ENCODE measurements around the gene TNKS1BP1.
A peak's percentile ranks its signal among the peaks of the same experiment; 100 is the strongest.

TNKS1BP1 gene

DNA sequence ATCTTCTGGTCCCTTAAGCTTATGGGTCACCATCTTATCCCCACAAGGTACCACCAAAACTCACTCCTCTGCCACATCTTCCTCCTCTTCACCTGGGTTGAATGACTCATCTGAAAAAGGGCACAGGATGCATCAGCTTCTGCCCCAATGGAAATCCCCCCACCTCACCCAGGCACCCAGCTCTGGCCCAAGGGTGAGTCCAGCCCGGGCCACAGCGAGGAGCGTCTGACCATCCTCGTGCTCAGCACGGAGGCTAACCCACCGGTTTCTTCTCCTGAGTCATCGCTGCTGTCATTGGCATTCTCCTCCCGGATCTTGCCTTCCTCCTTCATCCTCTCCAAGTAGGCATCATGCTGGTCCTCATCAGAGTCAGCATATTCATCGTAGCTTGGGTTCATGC, 5.3 kb upstream of the TNKS1BP1 start:
- no peak for DNase-seq (ENCODE audit: low spot score)

DNA sequence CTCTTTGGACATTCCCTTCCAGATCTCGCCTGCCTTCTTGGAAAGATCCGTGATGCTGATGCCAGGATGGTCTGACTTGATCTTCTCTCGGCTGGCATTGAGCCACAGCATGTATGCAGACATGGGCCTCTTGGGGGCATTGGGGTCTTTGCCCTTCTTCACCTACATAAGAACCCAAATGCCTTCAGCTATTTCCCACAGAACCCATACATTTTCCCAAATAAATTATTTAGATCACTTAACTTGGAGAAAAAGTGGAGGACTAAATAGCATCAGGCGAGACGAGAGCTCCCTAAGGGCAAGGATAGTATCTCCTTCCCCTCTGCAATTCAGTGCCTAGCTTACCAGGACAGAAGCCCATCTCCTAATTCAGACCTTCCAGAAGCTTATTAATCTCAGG, 3.0 kb upstream of the TNKS1BP1 start:
- DNase-seq (ENCODE audit: low spot score), result no peak

DNA sequence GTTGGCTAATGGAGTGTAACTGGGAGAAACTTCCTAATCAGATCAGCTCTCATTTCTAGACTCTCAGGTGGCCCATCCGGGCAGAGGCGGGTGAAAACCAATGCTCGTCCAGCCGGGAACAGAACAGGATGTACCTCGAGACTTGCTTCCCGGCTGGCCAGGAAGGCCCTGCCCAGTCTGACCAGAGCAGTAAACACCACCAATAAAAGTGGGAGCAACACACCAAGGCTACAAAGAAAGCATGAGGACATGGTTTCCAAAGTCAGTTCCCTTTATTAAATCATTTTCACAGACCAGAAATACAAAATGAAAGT, 940 bp upstream of the TNKS1BP1 start:
- peak; percentile 96 for DNase-seq (ENCODE audit: low spot score)

DNA sequence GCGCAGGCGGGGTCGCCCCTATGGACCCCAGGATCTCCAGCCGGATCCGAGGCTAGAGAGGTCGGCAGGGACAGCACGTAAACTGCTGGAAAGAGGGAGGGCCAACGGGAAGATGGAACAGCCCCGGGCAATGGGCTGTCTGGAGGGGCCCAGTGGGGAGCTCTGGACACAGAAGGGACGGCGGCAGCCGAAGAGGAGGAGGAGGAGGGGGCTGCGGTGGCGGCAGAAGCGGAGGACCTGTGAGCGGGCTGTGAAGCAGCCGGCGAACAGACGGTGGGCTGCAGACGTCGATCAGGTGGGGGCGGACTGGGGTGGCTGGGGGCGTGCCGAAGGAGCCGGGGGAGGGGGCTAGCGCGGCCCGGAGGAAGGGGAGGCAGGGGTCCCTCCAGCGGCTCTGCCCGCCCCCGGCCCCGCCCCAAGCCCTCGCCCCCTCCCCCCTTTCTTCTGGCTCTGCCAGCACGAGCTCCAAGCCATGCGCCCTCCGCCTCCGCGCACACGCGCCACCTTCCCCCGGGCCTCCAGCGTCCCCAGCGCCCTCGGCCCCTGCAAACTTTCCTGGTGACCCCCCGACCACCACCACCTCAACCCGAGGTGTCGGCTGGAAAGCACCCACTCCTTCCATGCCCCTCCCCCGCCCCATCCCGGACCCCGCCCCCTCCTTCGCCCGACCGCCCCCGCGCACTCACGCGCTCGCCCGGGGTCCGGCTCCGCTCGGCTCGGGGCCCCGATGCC, 432 bp downstream of the TNKS1BP1 start:
- DNase-seq (ENCODE audit: low spot score), result peak; percentile 41

DNA sequence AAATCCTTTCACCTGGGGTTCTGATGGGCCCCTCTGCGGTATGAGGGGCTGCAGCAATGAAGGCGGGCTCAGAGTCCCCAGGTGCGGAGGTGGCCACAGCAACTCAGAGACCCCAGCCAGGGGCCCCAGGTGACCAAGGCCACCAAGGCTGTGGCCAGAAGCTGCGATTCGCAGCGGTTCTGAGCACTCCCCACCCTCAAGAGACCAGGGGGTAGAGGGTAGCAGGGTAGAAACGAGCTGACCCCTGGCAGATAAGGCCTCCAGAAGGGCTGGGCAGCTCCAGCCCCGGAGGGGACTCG, 948 bp downstream of the TNKS1BP1 start:
- no peak for DNase-seq (ENCODE audit: low spot score)

DNA sequence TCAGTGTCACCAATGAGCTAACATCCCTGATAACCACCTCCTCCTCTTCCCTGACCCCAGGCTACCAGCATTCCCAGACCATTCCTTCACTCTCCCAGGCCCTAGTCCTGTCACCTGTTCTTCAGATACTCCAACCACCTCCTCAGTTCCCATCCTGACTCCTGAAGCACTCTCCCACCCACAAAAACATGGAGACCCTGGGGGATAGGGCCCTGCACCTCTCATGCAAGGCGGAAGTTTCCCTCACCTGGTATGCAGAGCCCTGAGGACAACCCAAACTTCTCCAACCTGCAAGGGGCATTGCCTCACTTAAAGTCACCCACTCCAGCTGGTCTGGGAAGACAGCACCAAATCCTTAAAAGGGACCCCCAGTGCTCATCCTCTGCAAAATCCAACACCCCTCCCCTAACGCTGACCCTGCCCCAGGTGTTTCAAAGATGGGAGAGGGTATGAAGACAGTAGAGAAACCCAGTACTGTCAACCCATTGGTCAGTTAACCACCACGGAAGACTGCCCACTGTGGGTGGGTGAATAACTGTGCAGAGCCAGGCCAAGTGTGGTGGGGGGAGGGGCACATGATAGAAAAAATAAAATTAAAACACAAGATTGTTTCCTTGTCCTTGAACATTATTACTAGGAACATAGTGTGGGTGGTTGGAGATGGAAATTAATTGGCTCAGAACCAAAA, 1.4 kb downstream of the TNKS1BP1 start:
- peak; percentile 36 for DNase-seq (ENCODE audit: low spot score)

DNA sequence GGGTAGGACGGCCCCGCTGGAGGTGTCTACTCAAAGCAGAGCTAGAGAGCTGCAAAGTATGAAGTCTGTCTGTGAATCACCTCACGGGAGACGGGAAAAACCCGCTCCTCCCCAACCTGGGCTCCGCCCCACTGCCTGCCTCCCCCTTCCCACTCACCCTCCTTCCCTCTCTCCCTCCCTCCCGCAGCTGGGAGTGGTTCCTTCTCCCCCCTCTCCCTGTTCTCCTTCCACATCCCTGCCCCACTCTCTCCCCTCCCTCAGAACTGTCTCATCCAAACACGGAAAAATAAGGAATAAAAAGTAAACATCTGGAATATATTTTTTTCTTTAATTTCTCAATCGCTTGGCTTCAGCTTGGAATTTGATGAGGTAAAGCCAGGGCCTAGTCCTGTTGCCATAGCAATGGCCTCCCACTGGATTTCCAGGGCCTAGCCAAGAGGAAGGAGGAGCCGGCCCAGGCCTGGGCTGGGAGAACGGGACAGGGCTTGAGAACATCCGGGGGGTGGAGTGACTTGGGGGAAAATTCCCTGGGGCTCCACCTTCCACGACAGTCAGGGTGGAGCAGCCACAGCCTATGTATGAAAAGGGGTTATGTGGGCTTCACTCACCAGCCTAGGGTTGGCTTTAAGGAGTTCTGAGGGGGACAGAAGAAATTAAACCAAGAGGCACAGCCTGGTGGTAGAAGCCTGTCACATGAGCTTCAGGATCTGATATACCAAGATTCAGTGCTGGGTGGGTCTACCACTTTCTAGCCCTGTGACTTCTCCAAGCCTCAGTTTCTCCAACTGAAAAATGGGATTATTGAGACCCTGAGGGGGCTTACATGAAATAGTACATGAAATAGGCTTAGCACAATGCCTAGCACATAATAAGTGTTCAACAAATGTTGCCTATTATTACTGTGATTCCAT, 2.2 kb downstream of the TNKS1BP1 start:
- DNase-seq (ENCODE audit: low spot score), result peak; percentile 97

DNA sequence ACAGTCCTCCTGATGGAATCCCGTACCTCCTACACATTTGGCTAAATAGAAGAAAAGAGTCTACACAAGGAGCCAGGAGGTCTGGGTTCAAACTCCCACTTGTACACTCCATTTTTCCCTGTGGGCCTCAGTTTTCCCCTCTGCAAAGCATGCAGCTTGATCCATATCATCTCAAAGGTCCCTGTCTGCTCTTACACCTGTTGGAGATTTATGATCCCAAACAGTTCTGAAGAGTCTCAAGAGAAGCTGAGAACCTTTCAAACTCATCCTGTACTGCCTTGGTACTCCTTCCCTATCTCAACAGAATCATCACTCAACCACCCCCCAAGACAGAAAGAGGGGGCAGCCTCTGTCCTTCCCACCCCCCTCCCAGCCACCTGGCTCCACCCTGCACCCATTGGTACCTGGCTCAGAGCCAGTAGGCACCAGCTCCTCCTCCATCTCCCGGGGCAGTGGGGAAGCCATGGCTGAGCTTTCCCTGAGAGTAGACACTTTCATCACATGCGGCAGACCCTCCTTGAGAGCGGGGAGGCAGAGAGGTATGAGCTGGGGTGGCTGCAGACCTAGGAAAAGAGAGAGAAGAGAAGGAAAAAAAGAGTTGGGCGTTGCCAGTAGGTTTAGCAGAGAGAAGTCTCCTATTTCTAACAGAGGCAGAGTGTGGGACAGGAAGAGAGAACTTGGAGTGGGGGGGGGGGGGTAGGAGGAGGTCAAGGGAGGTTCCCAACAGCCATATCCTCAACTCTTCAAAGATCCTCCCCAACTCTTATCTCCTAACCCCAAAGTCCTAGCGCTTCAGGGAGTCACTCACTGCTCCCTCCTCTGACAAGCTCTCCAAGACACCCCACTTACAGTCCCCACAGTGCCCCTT, 3.1 kb downstream of the TNKS1BP1 start:
- peak; percentile 53 for DNase-seq (ENCODE audit: low spot score)

DNA sequence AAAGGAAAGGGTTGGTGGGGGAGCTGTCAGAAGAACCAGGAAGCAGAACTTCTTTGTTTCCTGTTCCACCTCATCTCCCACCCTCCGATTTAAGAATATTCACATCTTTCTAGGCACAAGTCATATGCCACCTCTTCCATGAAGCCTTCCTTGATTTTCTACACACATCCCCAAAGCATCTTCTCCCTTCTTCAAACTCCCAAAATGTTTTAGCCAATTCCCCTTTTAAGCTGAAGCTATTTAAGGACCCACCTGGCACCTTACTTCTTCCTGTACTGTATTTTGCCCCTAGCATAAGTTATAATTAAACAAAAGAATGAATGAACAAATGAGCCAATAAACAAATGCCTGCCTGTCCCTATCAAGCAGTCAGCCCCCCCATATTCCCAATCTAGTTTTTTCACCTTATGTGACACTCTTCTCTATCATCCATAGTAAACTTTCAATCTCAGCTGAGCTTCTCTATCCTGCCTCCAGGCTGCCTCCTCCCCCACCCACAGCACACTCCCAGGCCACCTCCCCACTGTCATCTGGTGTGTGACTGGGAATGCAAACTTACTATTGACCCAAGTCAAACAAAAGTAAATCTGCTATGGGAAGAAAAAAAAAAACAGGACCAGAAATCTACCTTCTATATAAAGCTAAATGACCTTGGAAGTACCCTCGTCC, 3.9 kb downstream of the TNKS1BP1 start:
- no peak for DNase-seq (ENCODE audit: low spot score)

DNA sequence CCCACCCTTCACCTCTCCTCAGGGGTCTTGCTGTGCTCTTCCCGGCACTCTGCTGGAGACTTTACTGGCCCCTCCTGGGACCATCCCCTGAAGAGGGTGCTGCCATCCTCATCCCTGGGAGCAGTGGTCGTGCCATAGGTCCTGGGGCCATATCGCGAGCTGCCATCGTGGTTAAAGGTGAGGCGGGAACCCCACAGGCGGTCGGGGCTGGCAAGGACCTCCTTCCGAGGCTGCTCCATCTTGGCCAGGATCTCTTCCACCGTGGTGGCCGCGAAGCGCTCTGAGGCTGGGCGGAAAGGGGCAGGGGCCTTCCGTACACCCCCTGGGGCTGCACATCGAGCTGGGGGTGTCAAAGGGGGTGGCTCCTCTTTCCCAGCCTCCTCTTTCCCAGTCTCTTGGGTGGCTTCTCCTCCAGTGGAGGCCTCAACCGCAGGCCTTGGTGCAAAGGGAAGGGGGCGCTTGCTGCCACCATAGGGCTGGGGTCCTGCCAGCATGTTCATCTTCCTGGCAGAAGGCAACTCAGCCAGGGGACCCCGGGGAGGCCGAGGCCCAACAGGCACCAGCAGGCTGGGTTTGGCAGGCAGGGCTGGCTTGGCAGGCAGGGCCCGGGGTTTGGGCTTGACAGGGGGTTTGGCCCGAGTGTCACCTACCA, 4.6 kb downstream of the TNKS1BP1 start:
- no peak for DNase-seq (ENCODE audit: low spot score)

DNA sequence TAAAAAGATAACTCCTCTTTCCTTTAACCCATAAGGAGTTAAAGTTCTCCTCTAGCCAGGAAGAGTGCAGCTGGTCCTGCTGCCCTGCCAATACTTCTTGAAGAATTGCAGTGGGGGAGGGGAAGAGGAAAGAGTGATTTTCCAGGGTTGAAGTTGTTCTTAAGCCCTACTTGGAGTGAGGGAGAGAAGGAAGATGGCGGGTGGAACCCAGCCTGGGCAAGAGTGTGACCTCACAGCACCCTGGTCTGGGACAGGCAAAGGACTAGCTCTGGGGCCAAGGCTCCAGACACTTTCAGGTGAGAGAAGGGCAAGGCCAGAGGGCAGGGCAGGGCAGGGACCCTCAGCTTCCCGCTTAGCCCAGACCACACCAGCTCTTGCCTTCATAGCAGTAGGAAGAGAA, 6.6 kb downstream of the TNKS1BP1 start:
- no peak for DNase-seq (ENCODE audit: low spot score)

DNA sequence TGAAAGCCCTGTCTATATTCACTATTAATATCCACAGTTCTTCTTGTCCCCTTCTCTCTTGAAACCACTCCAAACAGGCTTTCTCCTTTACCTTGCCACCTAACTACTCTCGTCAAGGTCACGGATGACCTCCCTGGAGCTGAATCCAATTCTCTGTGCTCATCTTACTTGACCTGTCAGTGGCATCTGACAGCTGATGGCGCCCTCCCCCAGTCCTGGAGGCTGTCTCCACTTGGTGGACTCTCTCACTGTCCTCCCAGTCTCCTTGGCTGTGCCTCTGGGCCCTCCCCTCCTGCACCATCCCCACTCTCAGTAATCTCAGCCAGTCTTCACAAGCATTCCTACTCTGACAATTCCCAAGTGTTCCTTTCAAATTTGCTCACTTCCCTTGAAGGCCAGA, 8.7 kb downstream of the TNKS1BP1 start:
- no peak for DNase-seq (ENCODE audit: low spot score)

DNA sequence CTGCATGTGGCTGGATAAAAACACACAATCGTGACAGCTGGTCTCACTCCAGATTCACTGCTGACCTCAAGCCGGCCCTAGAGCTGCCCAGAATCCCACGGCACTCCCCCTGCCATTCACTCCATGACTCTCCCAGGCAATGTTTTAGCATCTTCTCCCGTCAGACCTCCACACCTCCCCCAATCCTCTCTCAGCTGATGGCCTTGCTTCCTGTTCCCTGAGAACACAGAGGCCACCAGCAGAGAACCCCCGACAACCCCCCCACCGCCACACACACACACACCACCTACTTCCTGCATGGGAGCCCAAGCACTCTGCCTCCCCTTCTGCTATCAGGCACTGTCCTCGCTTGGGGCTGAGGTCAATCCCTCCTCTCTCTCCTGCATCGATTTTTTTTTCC, 9.3 kb downstream of the TNKS1BP1 start:
- DNase-seq (ENCODE audit: low spot score), result no peak

DNA sequence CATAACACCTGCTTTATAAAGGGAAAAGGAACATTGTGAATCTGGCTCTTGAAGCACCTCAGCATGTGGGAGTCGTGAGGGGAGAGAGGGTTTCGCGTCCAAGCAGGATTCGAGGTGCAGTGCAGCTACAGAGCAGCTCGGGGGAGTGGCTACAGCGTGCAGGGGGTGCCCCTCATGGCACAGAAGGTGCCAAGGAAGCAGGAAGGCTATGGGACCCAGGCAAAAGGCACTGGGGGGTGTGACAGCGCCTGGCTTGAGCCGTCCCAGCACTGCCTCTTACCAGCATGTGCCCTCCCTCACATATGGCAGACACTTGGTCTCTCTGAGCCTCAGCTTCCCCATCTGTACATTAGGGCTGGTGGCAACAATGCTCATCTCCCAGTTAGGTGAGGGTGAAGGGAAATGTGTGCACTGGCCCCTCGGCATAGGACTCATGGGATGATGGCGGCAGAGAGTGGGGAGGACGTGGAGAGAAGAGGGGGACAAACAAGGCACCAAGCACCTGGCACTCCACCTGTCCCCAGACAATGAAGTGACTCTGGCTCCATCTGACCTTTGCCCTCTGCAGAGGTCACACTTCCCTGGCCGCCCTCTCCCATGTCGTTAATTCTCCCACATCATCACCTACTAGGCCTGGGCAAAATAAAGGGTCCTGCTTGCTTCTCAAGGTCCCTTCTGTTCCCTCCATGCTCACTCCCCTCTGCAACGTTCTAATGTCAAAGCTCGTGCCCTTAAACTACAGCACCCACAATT, 10.4 kb downstream of the TNKS1BP1 start:
- DNase-seq (ENCODE audit: low spot score), result no peak

DNA sequence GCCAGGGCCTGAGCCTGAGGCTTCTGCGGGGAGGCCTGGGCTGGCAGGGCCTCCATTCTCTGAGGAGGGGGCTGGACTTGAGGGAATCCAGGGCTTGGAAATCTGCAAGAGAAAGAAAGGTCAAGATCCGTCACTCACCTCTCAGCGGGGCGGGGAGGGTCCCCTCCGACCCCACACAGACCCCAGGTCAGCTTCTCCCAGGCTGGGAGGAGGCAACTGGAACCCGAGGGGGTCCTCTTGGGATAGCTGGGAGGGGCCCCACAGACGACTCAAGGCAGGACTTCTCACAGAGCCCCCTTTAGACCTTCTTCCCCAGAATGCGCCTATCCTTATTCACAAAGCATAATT, 11.0 kb downstream of the TNKS1BP1 start:
- no peak for DNase-seq (ENCODE audit: low spot score)

DNA sequence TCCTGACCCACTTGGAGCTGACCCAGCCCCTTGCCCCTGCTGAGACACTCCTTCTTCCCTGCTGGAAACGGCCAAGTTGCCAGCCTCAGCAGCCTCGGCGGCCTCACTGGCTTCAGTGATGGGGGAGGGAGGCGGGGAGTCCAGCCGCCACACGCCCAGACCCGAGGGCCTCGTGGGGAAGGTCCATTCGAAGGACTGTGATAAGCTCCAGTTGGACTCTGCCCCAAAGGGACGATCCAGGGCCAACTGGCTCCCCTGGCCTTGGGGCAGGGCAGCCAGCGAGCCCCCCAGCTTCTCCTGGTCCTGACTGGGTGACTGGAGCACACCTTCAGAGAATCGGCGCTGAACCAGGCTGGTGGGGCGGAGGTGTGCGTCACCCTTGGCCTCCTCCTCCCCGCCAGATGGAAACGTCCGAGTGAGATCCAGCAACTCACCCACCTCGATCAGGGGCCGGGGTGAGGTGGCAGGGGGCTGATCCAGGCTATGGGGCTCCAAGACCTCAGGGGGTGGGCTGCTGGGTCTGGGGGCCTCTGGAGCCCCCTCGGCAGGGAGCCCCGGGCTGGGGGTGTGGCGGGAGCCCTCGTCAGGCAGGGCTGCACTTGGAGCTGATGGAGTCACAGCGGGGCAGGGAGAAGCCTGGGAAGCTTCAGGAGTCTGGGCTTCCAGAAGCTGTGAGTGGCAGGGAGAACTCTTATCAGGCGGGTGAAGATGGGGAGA, 11.5 kb downstream of the TNKS1BP1 start:
- no peak for DNase-seq (ENCODE audit: low spot score)

DNA sequence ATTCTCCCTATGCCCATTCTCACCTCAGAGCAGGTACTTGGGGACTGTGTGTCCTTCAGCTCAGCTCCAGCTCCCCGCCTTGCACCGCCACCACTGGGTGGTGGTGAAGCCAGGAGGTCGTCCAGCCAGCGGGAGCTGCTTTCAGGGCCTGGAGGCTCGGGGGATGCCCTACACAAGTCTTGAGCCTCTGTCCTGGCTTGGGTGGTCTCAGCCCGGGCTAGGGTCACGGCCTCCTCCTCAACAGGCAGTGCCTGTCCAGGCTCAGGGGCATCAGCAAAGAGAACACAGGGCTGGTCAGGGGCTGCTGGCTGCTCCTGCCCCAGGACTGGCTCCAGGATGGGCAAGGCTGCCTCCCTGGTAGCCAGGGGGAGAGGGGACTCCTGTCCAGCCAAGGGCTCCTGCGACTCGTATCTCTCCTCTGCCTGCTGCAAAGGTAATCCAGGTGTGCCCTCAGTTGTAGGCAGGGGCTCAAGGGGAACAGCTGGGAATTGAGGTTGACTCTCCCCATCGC, 12.2 kb downstream of the TNKS1BP1 start:
- no peak for DNase-seq (ENCODE audit: low spot score)

DNA sequence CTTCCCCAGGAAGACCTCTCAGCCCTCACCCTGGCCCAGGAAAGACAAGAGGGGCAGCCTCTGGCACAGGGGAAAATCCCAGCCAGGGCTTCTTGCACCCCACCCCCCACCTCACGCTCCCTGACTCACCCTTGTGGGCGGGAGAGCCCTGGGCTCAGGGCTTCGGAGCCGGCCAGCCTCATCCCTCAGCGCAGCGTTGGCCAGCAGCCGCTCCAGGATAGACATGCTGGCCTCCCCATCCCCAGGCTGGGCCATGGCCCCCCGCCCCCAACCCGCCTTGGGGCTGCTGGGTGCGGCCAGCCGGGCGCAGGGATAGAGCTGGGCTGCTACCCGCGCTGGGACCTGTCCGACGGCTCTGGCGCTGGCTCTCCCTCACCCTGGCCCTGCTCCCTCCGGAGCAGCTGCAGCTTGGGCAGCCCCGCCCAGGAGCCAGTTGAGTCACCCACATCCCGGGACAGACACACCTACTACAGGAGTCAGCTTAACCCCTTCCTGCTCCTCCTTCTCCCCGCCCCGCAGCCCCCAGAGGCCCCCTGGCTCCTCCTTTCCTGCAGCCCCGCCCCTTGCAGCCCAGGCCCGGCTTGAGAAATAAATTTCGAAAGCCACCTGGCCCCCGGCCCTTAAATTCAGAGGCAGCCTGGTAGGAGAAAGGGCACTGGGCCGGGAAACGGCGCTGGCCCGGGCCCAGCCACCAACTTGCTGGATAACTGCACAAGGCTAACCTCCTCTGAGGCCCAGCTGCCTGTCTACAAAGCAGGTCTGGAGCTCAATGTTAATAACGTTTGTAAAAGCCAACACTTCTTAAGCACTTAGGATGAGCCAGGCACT, 13.4 kb downstream of the TNKS1BP1 start:
- DNase-seq (ENCODE audit: low spot score), result peak; percentile 96

DNA sequence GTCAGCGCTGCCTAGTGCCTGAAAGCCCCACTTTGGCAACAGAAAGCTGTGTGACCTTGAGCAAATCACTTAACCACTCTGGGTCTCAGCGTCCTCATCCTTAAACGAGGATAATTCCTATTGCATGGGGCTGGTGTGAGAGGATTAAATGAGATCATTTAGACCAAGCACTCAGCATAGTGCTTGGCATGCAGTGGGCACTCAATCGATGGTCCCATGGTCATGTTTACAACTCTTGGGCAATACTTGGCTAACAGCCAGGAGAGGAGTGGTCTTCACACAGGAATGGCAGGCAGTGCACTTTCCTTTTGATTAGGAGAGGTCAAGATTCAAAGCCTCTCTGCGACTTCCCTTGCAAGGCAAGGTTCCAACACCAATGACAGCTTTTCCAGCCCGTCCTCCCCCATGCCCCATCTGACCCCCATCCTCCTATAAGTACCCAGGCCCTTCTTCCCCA, 14.1 kb downstream of the TNKS1BP1 start:
- DNase-seq (ENCODE audit: low spot score), result no peak
